WTC11 (cell line): ENCODE results near the gene LEFTY1. TPM values are rescaled to one million over a fixed set of nuclear protein-coding genes. Genes with fewer than 3 reads are reported as not detected.

Source experiments
- ATAC-seq: fragments of 200-7000 bp; cut with Tn5 transposase; 2 replicates; pipeline ENCODE4 v1.10.0; 2021; ENCODE audit warnings: mild to moderate bottlenecking, moderate library complexity
- CTCF ChIA-PET: fragments of 300-600 bp; sonication (Branson Sonifier 250); formaldehyde crosslinking; loops from one replicate; lab custom pipeline; 2021; ENCODE audit warnings: antibody characterized with exemption; lab: Charles Lee
- POLR2A ChIA-PET: fragments of 350-600 bp; sonication (Branson Sonifier 250); formaldehyde crosslinking; loops from one replicate; lab custom pipeline; 2021; ENCODE audit warnings: antibody characterized with exemption; lab: Charles Lee
- DNase-seq: peaks from one replicate; pipeline ENCODE4 v3.0.0; 2021; ENCODE audit warnings: low spot score
- H3K27ac Mint-ChIP-seq: 2 replicates; pipeline ENCODE4 v1.8.0; 2021; ENCODE audit warnings: mixed read lengths
- H3K27me3 Mint-ChIP-seq: 2 replicates; pipeline ENCODE4 v1.8.0; 2021; ENCODE audit warnings: low read depth, mild to moderate bottlenecking, moderate library complexity, mixed read lengths
- H3K36me3 Mint-ChIP-seq: 2 replicates; pipeline ENCODE4 v1.8.0; 2021; ENCODE audit warnings: mixed read lengths
- H3K4me1 Mint-ChIP-seq: 2 replicates; pipeline ENCODE4 v1.8.0; 2022; ENCODE audit warnings: mixed read lengths
- H3K4me3 Mint-ChIP-seq: 2 replicates; pipeline ENCODE4 v1.8.0; 2021; ENCODE audit warnings: mild to moderate bottlenecking, moderate library complexity, mixed read lengths
- H3K9me3 Mint-ChIP-seq: 2 replicates; pipeline ENCODE4 v1.8.0; 2021; ENCODE audit warnings: mixed read lengths
- AR ChIP-seq: fragments of 250-450 bp; sonication (Bioruptor Pico); IDR thresholded peaks from 2 replicates; pipeline ENCODE4 v1.9.0; 2021; ENCODE audit warnings: mild to moderate bottlenecking
- ERG ChIP-seq: fragments of 250-450 bp; sonication (Bioruptor Pico); IDR thresholded peaks from 2 replicates; pipeline ENCODE4 v1.8.0; 2021; ENCODE audit warnings: mild to moderate bottlenecking
- ESRRA ChIP-seq: sonication (generic); formaldehyde crosslinking; IDR thresholded peaks from 2 replicates; pipeline ENCODE4 v1.8.1; 2022; ENCODE audit warnings: mild to moderate bottlenecking, missing genetic modification reagents, borderline replicate concordance
- ETV6 ChIP-seq: sonication (generic); formaldehyde crosslinking; IDR thresholded peaks from 2 replicates; pipeline ENCODE4 v1.8.1; 2022; ENCODE audit warnings: mild to moderate bottlenecking, missing genetic modification reagents
- IRF2 ChIP-seq: sonication (generic); formaldehyde crosslinking; IDR thresholded peaks from 2 replicates; pipeline ENCODE4 v1.8.0; 2022; ENCODE audit warnings: low read depth, missing genetic modification reagents, borderline replicate concordance
- KAT7 ChIP-seq: sonication (generic); formaldehyde crosslinking; IDR thresholded peaks from 2 replicates; pipeline ENCODE4 v1.8.1; 2023; ENCODE audit warnings: missing genetic modification reagents, mild to moderate bottlenecking, borderline replicate concordance
- MYBL2 ChIP-seq: sonication (generic); formaldehyde crosslinking; IDR thresholded peaks from 2 replicates; pipeline ENCODE4 v1.8.1; 2023; ENCODE audit warnings: mild to moderate bottlenecking, moderate library complexity, missing genetic modification reagents
- NFATC4 ChIP-seq: fragments of 250-450 bp; sonication (Bioruptor Pico); IDR thresholded peaks from 2 replicates; pipeline ENCODE4 v1.9.0; 2021; ENCODE audit warnings: mild to moderate bottlenecking
- STAT6 ChIP-seq: sonication (generic); formaldehyde crosslinking; conservative IDR thresholded peaks from 2 replicates; pipeline ENCODE4 v1.8.1; 2023; ENCODE audit warnings: mild to moderate bottlenecking, low read depth, missing genetic modification reagents, moderate library complexity
- TEAD4 ChIP-seq: sonication (generic); formaldehyde crosslinking; IDR thresholded peaks from 2 replicates; pipeline ENCODE4 v1.8.0; 2022; ENCODE audit warnings: mild to moderate bottlenecking, missing genetic modification reagents
- ZNF121 ChIP-seq: sonication (generic); formaldehyde crosslinking; IDR thresholded peaks from 2 replicates; pipeline ENCODE4 v1.8.0; 2023; ENCODE audit warnings: missing genetic modification reagents
- ZNF263 ChIP-seq: sonication (generic); formaldehyde crosslinking; IDR thresholded peaks from 2 replicates; pipeline ENCODE4 v1.8.1; 2022; ENCODE audit warnings: low read depth, mild to moderate bottlenecking, moderate library complexity, missing genetic modification reagents
- ZNF532 ChIP-seq: fragments of 250-450 bp; sonication (Bioruptor Pico); IDR thresholded peaks from 2 replicates; pipeline ENCODE4 v1.9.0; 2021; ENCODE audit warnings: mild to moderate bottlenecking, borderline replicate concordance
- total RNA-seq: library from RNA; stranded (reverse); gene quantifications from 3 replicates; pipeline ENCODE4 v1.2.3, GENCODE V29; 2021
- TF ChIP-seq, protein P1 (sequence below): sonication (generic); formaldehyde crosslinking; IDR thresholded peaks from 2 replicates; pipeline ENCODE4 v1.8.1; 2023; ENCODE audit warnings: mild to moderate bottlenecking, moderate library complexity, missing genetic modification reagents

The LEFTY1 gene
- total RNA-seq, 1 experiment from 2014 or later = 52.9 TPM

GRCh38 chr1:225899044-225899925 lies 10.3 kb upstream of the LEFTY1 start (continued):
- TF ChIP-seq, protein P1, sequence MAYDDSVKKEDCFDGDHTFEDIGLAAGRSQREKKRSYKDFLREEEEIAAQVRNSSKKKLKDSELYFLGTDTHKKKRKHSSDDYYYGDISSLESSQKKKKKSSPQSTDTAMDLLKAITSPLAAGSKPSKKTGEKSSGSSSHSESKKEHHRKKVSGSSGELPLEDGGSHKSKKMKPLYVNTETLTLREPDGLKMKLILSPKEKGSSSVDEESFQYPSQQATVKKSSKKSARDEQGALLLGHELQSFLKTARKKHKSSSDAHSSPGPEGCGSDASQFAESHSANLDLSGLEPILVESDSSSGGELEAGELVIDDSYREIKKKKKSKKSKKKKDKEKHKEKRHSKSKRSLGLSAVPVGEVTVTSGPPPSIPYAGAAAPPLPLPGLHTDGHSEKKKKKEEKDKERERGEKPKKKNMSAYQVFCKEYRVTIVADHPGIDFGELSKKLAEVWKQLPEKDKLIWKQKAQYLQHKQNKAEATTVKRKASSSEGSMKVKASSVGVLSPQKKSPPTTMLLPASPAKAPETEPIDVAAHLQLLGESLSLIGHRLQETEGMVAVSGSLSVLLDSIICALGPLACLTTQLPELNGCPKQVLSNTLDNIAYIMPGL (CRISPR knock-in tag) = no peak
- no peak for TF ChIP-seq NFATC4
- TF ChIP-seq, all 79 proteins: peak for 16

DNA sequence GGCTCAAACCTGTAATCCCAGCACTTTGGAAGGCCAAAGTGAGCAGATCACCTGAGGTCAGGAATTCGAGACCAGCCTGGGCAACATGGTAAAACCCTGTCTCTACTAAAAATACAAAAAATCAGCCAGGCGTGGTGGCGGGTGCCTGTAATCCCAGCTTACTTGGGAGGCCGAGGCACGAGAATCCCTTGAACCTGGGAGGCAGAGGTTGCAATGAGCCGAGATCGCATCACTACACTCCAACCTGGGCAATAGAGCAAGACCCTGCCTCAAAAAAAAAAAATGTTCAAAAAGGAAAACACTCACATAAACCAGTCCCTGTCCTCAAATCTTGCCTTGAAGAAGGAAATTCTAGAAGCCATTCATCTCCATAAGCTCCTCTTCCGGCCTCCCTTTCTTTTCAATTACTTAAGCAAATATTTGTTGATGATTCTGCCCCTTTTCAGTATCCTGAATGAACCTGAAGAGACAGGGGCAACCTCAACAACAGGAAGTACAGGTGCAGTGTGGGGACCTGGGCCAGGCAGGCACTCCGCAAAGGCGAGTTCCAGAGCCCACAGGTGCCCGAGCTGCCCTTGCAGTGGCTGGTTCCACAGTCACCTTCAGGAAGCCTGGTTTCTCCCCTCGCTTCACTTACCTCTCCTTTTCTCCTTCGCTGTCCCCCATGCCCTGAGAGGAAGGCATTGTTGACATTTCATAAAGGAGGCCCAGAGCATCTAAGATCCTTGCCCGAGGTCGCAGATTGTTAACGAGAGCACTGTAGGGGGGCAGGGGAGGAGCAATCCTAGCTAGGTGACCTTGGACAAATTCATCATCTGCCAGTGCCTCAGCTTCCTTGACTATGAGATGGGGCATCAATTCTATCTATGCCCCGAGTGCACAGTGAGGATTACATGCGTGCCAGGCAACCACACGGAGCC lies 8.9 kb upstream of the LEFTY1 start:
- Mint-ChIP-seq H3K9me3 (no peaks in the 10 kb centered on the region), H3K27me3 (peaks cover 15% of the 10 kb centered on the region), H3K36me3 (no peaks in the 10 kb centered on the region), H3K4me3 (no peak overlapping the region), H3K4me1 (peaks cover 43% of the 10 kb centered on the region), H3K27ac (peak overlapping the region; percentile 60)
- TF ChIP-seq MYBL2 (CRISPR knock-in tag) (no peak), ZNF121 (peak; percentile 76; the same call in 1 of the 2 replicates), STAT6 (CRISPR knock-in tag) (no peak), ESRRA (peak; percentile 38; the same call in 1 of the 2 replicates), IRF2 (CRISPR knock-in tag) (no peak), TEAD4 (no peak), KAT7 (CRISPR knock-in tag) (0 out of 2 replicates have a peak, but pooled peaks have one; percentile 16)
- DNase-seq = no peak
- ChIA-PET POLR2A (interaction anchor here (2.2 kb wide), 1 partner anchor 15 kb away, joined by 10 read pairs; the partner anchor contains the start of gene TMEM63A), CTCF (interaction anchor here (1.4 to 3.3 kb wide), 4 partner anchors 9 to 90 kb away, joined by 3 to 30 read pairs (median 10); partner anchors contain the start of genes LEFTY1 and TMEM63A)
- no peak for ATAC-seq

GRCh38 chr1:225896937-225897549 lies 8.1 kb upstream of the LEFTY1 start:
- no peaks in the 10 kb centered on the region for H3K9me3 Mint-ChIP-seq
- peaks cover 43% of the 10 kb centered on the region for H3K4me1 Mint-ChIP-seq
- ATAC-seq = no peak
- no peak overlapping the region for H3K4me3 Mint-ChIP-seq
- POLR2A ChIA-PET = interaction anchor here (2.2 kb wide), 1 partner anchor 14 kb away, joined by 10 read pairs; the partner anchor contains the start of gene TMEM63A
- CTCF ChIA-PET = interaction anchor here (1.4 to 3.3 kb wide), 3 partner anchors 8 to 14 kb away, joined by 3 to 30 read pairs (median 13); partner anchors contain the start of genes LEFTY1 and TMEM63A
- DNase-seq = no peak
- no peak overlapping the region for H3K27ac Mint-ChIP-seq
- H3K36me3 Mint-ChIP-seq = no peaks in the 10 kb centered on the region
- H3K27me3 Mint-ChIP-seq = peaks cover 11% of the 10 kb centered on the region; the same call in 1 of the 2 replicates
- no peak for TF ChIP-seq ERG (CRISPR knock-in tag)
- no peak for TF ChIP-seq ETV6 (CRISPR knock-in tag)
- no peak for TF ChIP-seq ZNF532 (CRISPR knock-in tag)
- TF ChIP-seq AR (CRISPR knock-in tag) = no peak
- TF ChIP-seq ZNF263 (CRISPR knock-in tag) = no peak
